Measurements from ENCODE around the gene CYB561D1. TPM values are rescaled to one million over a fixed set of nuclear protein-coding genes. Genes with fewer than 3 reads are reported as not detected.
"Not testable (repeated sequence)": the region's sequence is repeated elsewhere in the genome, so short reads cannot be mapped to it uniquely, and the experiment has no call there.

Gene CYB561D1
- total RNA-seq, 1 donor from 2014 or later, result 13.6 TPM

GRCh38 chr1:109472779-109473178 is 21.1 kb upstream of the CYB561D1 start:
- Mint-ChIP-seq H3K4me1 (ENCODE audit: low read depth) (no peaks in the 10 kb centered on the region), H3K4me3 (ENCODE audit: low read depth) (no peak overlapping the region), H3K9me3 (no peaks in the 10 kb centered on the region), H3K36me3 (ENCODE audit: low read depth) (no peaks in the 10 kb centered on the region), H3K27me3 (ENCODE audit: low read depth) (peaks cover 44% of the 10 kb centered on the region), H3K27ac (no peak overlapping the region)
- no peak for DNase-seq (ENCODE audit: low spot score)
- intact Hi-C loops (cut with micrococcal nuclease), result no loop called here

- H3K9me3 Mint-ChIP-seq; H3K4me3 Mint-ChIP-seq (ENCODE audit: low read depth); H3K4me1 Mint-ChIP-seq (ENCODE audit: low read depth); H3K36me3 Mint-ChIP-seq (ENCODE audit: low read depth); H3K27ac Mint-ChIP-seq; intact Hi-C loops (cut with micrococcal nuclease); DNase-seq (ENCODE audit: low spot score): not testable (repeated sequence)
- H3K27me3 Mint-ChIP-seq (ENCODE audit: low read depth), result peaks cover 37% of the 10 kb centered on the region
These were observed 20.4 kb upstream of the CYB561D1 start for GRCh38 chr1:109473284-109474057.

- H3K4me1 Mint-ChIP-seq (ENCODE audit: low read depth), result no peaks in the 10 kb centered on the region
- no peak overlapping the region for H3K4me3 Mint-ChIP-seq (ENCODE audit: low read depth)
These were observed 19.2 kb upstream of the CYB561D1 start for GRCh38 chr1:109474697-109475096.

GRCh38 chr1:109475261-109475660 is 18.6 kb upstream of the CYB561D1 start:
- no peak overlapping the region for H3K4me3 Mint-ChIP-seq (ENCODE audit: low read depth)
- no peaks in the 10 kb centered on the region for H3K36me3 Mint-ChIP-seq (ENCODE audit: low read depth)
- intact Hi-C loops (cut with micrococcal nuclease), result no loop called here
- no peaks in the 10 kb centered on the region for H3K4me1 Mint-ChIP-seq (ENCODE audit: low read depth)
- DNase-seq (ENCODE audit: low spot score), result no peak
- H3K9me3 Mint-ChIP-seq, result no peaks in the 10 kb centered on the region
- H3K27me3 Mint-ChIP-seq (ENCODE audit: low read depth), result peaks cover 34% of the 10 kb centered on the region
- H3K27ac Mint-ChIP-seq, result no peak overlapping the region

More at GRCh38 chr1:109474697-109475096, 19.2 kb upstream of the CYB561D1 start:
- H3K27ac Mint-ChIP-seq, result no peak overlapping the region
- no peaks in the 10 kb centered on the region for H3K36me3 Mint-ChIP-seq (ENCODE audit: low read depth)
- no peak for DNase-seq (ENCODE audit: low spot score)
- intact Hi-C loops (cut with micrococcal nuclease), result no loop called here
- peaks cover 35% of the 10 kb centered on the region for H3K27me3 Mint-ChIP-seq (ENCODE audit: low read depth)
- H3K9me3 Mint-ChIP-seq, result no peaks in the 10 kb centered on the region

- no peak overlapping the region for H3K27ac Mint-ChIP-seq
- no peaks in the 10 kb centered on the region for H3K36me3 Mint-ChIP-seq (ENCODE audit: low read depth)
- H3K4me1 Mint-ChIP-seq (ENCODE audit: low read depth), result no peaks in the 10 kb centered on the region
- intact Hi-C loops (cut with micrococcal nuclease), result no loop called here
- H3K27me3 Mint-ChIP-seq (ENCODE audit: low read depth), result peaks cover 34% of the 10 kb centered on the region
- no peak overlapping the region for H3K4me3 Mint-ChIP-seq (ENCODE audit: low read depth)
- H3K9me3 Mint-ChIP-seq, result no peaks in the 10 kb centered on the region
- no peak for DNase-seq (ENCODE audit: low spot score)
These were observed 17.1 kb upstream of the CYB561D1 start for GRCh38 chr1:109476825-109477224.

- H3K36me3 Mint-ChIP-seq (ENCODE audit: low read depth), result no peaks in the 10 kb centered on the region
- no peak overlapping the region for H3K27ac Mint-ChIP-seq
- peaks cover 33% of the 10 kb centered on the region for H3K27me3 Mint-ChIP-seq (ENCODE audit: low read depth)
- no peak for DNase-seq (ENCODE audit: low spot score)
- H3K4me3 Mint-ChIP-seq (ENCODE audit: low read depth), result no peak overlapping the region
- H3K4me1 Mint-ChIP-seq (ENCODE audit: low read depth), result peaks cover 7% of the 10 kb centered on the region
- no peaks in the 10 kb centered on the region for H3K9me3 Mint-ChIP-seq
- intact Hi-C loops (cut with micrococcal nuclease), result no loop called here
These were observed 16.1 kb upstream of the CYB561D1 start for GRCh38 chr1:109477821-109478220.

GRCh38 chr1:109478806-109479205 is 15.1 kb upstream of the CYB561D1 start:
- no peak for DNase-seq (ENCODE audit: low spot score)
- Mint-ChIP-seq H3K4me1 (ENCODE audit: low read depth) (peaks cover 14% of the 10 kb centered on the region), H3K27me3 (ENCODE audit: low read depth) (peaks cover 33% of the 10 kb centered on the region), H3K4me3 (ENCODE audit: low read depth) (no peak overlapping the region), H3K9me3 (no peaks in the 10 kb centered on the region), H3K36me3 (ENCODE audit: low read depth) (no peaks in the 10 kb centered on the region), H3K27ac (no peak overlapping the region)
- intact Hi-C loops (cut with micrococcal nuclease), result no loop called here

GRCh38 chr1:109479311-109479710 is 14.6 kb upstream of the CYB561D1 start:
- Mint-ChIP-seq H3K27ac (no peak overlapping the region), H3K4me1 (ENCODE audit: low read depth) (peaks cover 14% of the 10 kb centered on the region), H3K27me3 (ENCODE audit: low read depth) (peaks cover 30% of the 10 kb centered on the region), H3K36me3 (ENCODE audit: low read depth) (peaks cover 2% of the 10 kb centered on the region), H3K9me3 (no peaks in the 10 kb centered on the region), H3K4me3 (ENCODE audit: low read depth) (no peak overlapping the region)
- intact Hi-C loops (cut with micrococcal nuclease), result no loop called here
- no peak for DNase-seq (ENCODE audit: low spot score)

- peaks cover 30% of the 10 kb centered on the region for H3K27me3 Mint-ChIP-seq (ENCODE audit: low read depth)
These were observed 14.0 kb upstream of the CYB561D1 start for GRCh38 chr1:109479901-109480300.

GRCh38 chr1:109481646-109482045 is 12.2 kb upstream of the CYB561D1 start:
- Mint-ChIP-seq H3K9me3 (no peaks in the 10 kb centered on the region), H3K27ac (no peak overlapping the region), H3K4me1 (ENCODE audit: low read depth) (peaks cover 27% of the 10 kb centered on the region), H3K36me3 (ENCODE audit: low read depth) (peaks cover 14% of the 10 kb centered on the region), H3K27me3 (ENCODE audit: low read depth) (peaks cover 23% of the 10 kb centered on the region), H3K4me3 (ENCODE audit: low read depth) (no peak overlapping the region)
- DNase-seq (ENCODE audit: low spot score), result no peak
- intact Hi-C loops (cut with micrococcal nuclease), result loop anchor here (5.0 kb wide), 1 partner anchor 136 kb away; the partner anchor contains the start of genes AMPD2 and GNAT2

More at GRCh38 chr1:109479901-109480300, 14.0 kb upstream of the CYB561D1 start:
- Mint-ChIP-seq H3K9me3 (no peaks in the 10 kb centered on the region), H3K4me3 (ENCODE audit: low read depth) (no peak overlapping the region), H3K27ac (no peak overlapping the region), H3K4me1 (ENCODE audit: low read depth) (peaks cover 20% of the 10 kb centered on the region), H3K36me3 (ENCODE audit: low read depth) (peaks cover 2% of the 10 kb centered on the region)
- DNase-seq (ENCODE audit: low spot score), result no peak
- intact Hi-C loops (cut with micrococcal nuclease), result loop anchor here (5.0 kb wide), 1 partner anchor 137 kb away; the partner anchor contains the start of genes AMPD2 and GNAT2

GRCh38 chr1:109482242-109482641 is 11.7 kb upstream of the CYB561D1 start:
- intact Hi-C loops (cut with micrococcal nuclease), result loop anchor here (5.0 kb wide), 1 partner anchor 135 kb away; the partner anchor contains the start of genes AMPD2 and GNAT2
- Mint-ChIP-seq H3K4me3 (ENCODE audit: low read depth) (no peak overlapping the region), H3K27me3 (ENCODE audit: low read depth) (peaks cover 23% of the 10 kb centered on the region), H3K27ac (no peak overlapping the region), H3K4me1 (ENCODE audit: low read depth) (peaks cover 27% of the 10 kb centered on the region), H3K36me3 (ENCODE audit: low read depth) (peaks cover 14% of the 10 kb centered on the region), H3K9me3 (no peaks in the 10 kb centered on the region)
- no peak for DNase-seq (ENCODE audit: low spot score)

GRCh38 chr1:109482791-109483671 is 10.9 kb upstream of the CYB561D1 start:
- peak overlapping the region; percentile 91 for H3K4me3 Mint-ChIP-seq (ENCODE audit: low read depth)
- intact Hi-C loops (cut with micrococcal nuclease), result loop anchor here (1.0 to 5.0 kb wide), 2 partner anchors 57 to 134 kb away; partner anchors contain the start of genes AMPD2, GNAT2 and PSMA5
- H3K4me1 Mint-ChIP-seq (ENCODE audit: low read depth), result peaks cover 30% of the 10 kb centered on the region
- peaks cover 22% of the 10 kb centered on the region for H3K36me3 Mint-ChIP-seq (ENCODE audit: low read depth)
- no peaks in the 10 kb centered on the region for H3K9me3 Mint-ChIP-seq
- H3K27ac Mint-ChIP-seq, result peak overlapping the region; percentile 58
- no peak for DNase-seq (ENCODE audit: low spot score)
- H3K27me3 Mint-ChIP-seq (ENCODE audit: low read depth), result peaks cover 23% of the 10 kb centered on the region
